DMS53 treated with DMSO at 0.1 percent for 48 hours (cell line): ENCODE measurements around the gene GPSM3.
"Not testable (repeated sequence)": the region's sequence is repeated elsewhere in the genome, so short reads cannot be mapped to it uniquely, and the experiment has no call there.

Experiments
- DNase-seq: peaks from one replicate; lab custom pipeline; 2025; ENCODE audit not compliant: unreplicated experiment; lab: John Stamatoyannopoulos, UW

The GPSM3 gene

GRCh38 chr6:32188381-32189068, 3.9 kb downstream of the GPSM3 start:
- DNase-seq, result no peak

GRCh38 chr6:32187725-32188380, 4.6 kb downstream of the GPSM3 start:
- DNase-seq, result not testable (repeated sequence)

GRCh38 chr6:32187009-32187709, 5.3 kb downstream of the GPSM3 start:
- no peak for DNase-seq

- DNase-seq, result not testable (repeated sequence)
Observed at GRCh38 chr6:32186151-32186840, 6.1 kb downstream of the GPSM3 start.

- DNase-seq, result not testable (repeated sequence)
Observed at GRCh38 chr6:32185681-32186131, 6.7 kb downstream of the GPSM3 start.

- no peak for DNase-seq
Observed at GRCh38 chr6:32184084-32184640, 8.3 kb downstream of the GPSM3 start, which contains the start of gene AGER. Gene AGER (minus strand): TSS chr6:32184253. CDS start chr6:32184222, 31 bp downstream.

- no peak for DNase-seq
Observed at GRCh38 chr6:32183483-32184083, 8.9 kb downstream of the GPSM3 start.

- DNase-seq, result no peak
Observed at GRCh38 chr6:32183030-32183429, 9.4 kb downstream of the GPSM3 start.

GRCh38 chr6:32182555-32182981, 9.9 kb downstream of the GPSM3 start:
- no peak for DNase-seq

GRCh38 chr6:32181915-32182529, 10.4 kb downstream of the GPSM3 start:
- DNase-seq, result no peak

GRCh38 chr6:32181148-32181702, 11.2 kb downstream of the GPSM3 start:
- DNase-seq, result no peak

- DNase-seq, result no peak
Observed at GRCh38 chr6:32179766-32180405, 12.6 kb downstream of the GPSM3 start.

- DNase-seq, result no peak
Observed at GRCh38 chr6:32178547-32179440, 13.6 kb downstream of the GPSM3 start.

GRCh38 chr6:32177788-32178546, 14.5 kb downstream of the GPSM3 start, which contains the start of gene RNF5:
Gene RNF5 (plus strand): TSS chr6:32178405. CDS start chr6:32178512, 107 bp downstream.
- DNase-seq, result peak; percentile 99

GRCh38 chr6:32177183-32177787, 15.2 kb downstream of the GPSM3 start:
- DNase-seq, result peak; percentile 85

- no peak for DNase-seq
Observed at GRCh38 chr6:32176476-32177182, 15.8 kb downstream of the GPSM3 start.
